ENCODE measurements around the gene MAP2K7.

MAP2K7 gene

DNA sequence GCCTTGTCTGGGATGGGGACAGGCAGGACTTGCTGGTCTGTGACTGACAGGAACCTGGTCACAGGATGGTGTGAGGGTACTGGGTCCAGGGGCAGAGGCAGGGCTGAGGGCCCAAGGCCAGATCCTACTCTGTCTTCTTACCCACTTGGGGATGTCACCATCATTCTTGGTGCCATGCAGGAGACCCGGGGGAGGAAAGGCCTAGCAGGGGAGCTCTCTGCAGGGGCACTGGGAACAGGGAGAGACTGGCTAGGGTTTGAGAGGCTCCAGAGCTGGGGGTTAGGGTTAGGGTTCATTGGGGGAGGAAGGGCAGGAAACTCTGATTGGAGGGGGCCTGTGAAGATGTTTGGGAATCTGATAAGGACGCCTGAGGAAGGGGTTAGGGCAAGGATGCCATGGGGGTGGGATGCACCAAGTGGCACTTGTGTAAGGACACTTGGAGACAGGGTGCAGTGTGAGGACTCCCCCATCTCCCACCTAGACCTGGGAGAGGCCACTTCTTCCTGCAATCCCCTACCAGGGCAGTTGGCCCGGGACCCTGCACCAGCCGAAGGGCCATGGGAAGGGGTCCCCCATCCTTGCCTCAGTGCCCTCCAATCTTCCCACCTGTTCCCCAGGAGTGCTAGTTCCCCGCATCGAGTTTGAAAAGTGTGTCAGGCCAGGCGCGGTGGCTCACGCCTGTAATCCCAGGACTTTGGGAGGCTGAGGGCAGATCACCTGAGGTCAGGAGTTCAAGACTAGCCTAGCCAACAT, 36.4 kb upstream of the MAP2K7 start:
- no peak for DNase-seq

DNA sequence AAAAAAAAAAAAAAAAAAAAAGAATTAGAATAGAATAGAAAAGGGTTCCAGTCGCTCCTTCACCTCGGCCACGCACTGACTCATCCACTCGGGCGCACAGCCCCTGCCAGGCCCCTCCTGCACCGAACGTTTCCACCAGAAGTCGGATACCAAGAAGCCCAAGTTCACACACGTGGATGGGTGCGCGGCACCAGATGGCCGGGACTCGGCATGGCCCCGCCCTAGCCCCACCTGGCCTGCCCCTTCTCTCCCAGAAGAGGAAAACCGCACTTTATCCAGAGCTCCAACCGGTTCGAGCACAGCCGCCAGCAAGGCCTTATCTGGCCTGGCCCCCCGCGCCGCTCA, 35.4 kb upstream of the MAP2K7 start:
- no peak for DNase-seq

DNA sequence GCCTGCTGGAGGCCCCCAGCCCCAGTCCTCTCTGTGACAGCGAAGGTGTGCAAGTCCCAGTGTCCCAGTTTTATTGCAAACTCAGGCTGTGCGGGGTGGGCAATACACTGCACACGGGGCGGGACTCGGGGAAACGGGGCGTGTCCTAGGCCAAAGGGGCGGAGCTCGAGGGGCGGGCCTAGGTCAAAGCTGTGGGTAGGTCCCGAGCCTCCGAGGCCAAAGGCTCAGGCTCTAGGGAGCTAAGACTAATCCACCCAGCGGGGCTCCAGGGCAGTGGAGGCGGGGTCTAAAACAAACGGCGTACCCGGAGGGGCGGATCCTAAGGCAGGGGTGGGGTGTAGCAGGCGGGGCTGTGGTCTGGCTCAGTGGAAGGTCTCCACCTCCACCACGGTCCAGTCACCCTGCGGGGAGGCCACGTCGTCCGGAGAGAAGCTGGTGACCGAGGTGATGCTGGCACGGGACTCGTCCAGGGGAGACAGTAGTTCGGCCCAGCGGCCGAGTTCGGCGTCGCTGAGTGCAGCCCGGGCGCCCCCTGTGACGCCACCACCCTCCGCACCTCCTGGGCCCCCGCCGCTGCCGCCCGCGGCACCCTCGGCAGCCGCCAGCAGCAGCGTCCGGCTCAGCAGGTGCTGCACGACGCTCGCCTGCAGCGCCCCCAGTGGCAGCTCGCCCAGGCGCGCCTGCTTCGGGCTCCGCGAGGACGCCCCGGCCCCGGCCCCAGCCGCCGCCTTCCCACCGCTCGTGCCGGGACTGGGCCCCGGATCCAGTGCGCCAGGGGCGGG, 34.8 kb upstream of the MAP2K7 start:
- no peak for DNase-seq

DNA sequence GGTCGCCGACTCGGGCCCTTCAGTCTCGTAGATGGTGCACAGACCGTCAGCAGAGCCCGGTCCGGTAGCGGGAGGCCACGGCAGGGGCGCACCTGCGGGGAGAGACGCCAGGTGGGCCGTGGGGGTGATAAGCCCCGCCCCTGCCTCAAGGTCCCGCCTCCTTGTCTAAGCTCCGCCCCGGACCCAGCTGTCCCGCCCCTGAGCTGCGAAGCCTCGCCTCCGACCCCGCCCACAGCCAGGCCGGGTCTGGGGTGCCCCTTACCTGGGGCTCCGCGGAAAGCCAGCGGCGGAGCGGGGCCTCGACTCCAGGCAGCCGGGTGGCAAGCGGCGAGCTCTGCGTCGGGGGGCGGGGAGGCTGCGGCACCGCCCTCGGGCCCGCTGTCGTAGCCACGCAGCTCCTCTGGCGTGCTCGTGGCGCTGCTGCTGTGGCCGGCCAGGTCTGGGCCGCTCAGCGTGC, 34.2 kb upstream of the MAP2K7 start:
- DNase-seq, result no peak

DNA sequence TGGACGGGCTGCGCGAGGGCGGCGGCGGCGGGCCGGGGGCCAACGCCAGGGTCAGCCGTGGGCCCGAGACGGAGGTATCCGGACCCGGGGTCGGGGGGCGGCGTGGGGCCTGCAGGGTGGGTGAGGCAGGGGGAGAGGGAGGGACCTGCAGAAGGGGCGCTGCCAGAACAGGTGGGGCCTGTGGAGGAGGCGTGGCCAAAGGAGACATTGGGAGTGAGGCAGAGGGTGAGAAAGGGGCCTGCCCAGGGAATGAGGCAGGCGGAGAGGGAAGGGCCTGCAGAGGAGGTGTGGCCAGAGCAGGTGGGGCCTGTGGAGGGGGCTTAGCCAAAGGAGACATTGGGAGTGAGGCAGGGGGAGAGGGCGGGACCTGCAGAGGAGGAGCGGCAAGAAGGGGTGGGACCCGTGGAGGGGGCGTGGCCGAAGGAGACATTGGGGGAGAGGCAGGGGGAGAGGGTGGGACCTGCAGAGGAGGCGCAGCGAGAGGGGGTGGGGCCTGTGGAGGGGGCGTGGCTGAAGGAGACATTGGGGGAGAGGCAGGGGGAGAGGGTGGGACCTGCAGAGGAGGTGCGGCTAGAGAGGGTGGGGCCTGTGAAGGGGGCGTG, 33.7 kb upstream of the MAP2K7 start:
- DNase-seq, result no peak

DNA sequence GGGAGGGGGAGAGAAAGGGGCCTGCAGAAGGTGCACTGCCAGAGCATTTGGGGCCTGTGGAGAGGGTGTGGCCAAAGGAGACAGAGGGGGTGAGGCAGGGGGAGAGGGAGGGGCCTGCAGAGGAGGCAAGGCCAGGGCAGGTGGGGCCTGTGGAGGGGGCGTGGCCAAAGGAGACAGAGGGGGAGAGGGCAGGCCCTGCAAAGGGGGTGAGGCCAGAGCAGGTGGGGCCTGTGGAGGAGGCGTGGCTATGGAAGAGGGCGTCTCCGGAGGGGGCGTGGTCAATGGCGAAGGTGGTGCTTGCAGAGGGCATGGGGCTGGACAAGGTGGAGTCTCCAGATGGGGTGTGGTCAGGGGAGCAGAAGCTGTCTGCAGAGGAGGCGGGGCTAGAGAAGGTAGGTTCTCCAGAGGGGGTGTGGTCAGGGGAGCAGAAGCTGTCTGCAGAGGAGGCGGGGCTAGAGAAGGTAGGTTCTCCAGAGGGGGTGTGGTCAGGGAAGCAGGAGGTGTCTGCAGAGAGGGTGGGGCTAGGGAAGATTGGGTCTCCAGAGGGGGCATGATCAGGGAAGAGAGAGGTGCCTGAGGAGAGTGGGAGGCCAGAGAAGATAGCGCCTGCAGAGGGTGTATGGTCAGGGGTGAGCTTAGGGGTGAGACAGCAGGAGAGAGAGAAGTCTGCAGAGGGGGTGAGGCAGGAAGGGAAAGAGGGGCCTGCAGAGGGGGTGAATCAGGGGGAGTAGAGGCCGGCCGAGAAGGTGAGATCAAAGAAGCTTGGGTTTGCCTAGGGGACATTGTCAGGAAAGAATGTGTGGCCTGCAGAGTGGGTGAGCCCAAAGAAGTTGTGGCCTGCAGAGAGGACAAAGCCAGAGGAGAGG, 32.9 kb upstream of the MAP2K7 start:
- no peak for DNase-seq

DNA sequence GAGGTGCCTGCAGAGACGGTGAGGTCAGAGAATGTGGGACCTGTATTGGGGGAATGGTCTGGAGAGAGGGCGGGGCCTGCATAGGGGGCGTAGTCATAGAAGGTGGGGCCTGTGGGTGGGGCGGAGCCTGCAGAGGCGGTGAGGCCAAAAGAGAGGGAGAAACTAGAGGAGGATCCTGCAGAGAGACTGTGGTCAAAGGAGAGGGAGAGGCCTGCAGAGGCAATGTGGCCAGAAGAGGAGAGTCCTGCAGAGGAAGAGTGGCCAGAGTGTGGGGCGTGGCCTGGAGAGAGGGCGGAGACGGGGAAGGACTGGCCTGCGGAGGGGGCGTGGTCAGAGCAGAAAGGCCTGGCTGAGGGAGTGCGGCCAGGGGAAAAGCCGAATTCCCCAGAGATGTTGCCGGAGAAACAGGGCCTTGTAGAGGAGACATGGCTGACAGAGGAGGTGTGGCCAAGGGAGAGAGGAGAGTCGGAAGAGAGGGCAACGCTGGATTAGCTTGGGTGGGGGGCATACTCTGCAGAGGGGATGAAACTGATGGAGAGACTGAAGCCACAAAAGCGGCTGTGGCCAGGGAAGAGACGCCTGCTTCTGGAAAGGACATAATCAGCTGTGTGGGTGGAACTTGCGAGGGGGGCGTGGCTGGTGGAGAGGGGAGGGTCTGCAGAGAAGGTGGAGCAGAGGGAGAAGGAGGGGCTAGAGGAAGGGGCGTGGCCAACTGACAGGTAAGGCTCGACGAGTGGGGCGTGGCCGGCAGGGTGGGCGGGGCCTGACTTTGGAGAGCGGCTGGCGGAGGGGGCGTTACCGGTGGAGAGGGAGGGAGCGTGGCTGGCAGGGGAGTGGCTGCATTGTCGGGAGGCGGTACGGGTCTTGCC, 32.0 kb upstream of the MAP2K7 start:
- peak; percentile 72 for DNase-seq

DNA sequence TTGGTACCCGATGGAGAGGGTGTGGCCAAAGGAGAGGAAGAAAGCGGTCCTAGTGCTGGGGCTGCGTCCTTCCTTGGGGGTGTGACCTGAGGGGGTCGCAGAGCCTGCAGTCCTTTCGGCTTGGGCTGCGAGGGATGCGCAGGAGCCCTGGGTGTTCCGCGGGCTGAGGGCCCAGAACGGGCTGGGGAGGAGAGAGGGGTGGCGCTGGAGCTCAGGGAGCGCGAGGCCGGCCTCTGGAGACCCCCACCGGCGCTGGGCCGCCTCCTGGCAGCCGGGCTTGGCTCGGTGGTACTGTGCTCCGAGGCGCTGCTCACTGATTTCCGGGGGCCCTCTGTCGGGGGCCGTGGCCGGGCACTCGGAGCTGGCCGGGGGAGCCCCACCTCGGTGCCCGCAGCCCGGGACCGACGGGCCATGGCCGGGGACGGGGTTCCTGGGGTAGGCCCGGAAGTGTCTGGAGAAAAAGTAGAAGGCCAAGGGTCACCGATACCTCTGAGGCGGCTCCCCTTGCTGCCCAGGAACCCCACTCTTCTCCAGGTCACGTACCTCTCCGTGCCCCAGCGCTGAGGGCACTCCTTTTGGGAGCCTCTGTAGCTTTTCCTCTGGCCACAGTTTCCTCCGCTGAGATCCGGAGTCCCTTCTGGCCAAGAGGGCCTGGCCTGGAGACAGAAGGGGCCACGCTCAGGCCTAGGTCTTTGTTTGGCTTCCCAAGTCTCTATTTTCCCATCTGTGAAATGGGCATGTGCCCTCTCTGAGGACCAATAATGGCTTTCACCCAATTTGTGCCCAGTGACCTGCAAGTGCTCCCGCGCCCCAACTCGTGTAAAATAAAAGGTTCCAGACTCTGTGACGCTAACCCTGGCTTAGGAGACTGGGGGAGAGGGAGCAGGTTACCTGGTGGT, 31.1 kb upstream of the MAP2K7 start:
- DNase-seq, result no peak

DNA sequence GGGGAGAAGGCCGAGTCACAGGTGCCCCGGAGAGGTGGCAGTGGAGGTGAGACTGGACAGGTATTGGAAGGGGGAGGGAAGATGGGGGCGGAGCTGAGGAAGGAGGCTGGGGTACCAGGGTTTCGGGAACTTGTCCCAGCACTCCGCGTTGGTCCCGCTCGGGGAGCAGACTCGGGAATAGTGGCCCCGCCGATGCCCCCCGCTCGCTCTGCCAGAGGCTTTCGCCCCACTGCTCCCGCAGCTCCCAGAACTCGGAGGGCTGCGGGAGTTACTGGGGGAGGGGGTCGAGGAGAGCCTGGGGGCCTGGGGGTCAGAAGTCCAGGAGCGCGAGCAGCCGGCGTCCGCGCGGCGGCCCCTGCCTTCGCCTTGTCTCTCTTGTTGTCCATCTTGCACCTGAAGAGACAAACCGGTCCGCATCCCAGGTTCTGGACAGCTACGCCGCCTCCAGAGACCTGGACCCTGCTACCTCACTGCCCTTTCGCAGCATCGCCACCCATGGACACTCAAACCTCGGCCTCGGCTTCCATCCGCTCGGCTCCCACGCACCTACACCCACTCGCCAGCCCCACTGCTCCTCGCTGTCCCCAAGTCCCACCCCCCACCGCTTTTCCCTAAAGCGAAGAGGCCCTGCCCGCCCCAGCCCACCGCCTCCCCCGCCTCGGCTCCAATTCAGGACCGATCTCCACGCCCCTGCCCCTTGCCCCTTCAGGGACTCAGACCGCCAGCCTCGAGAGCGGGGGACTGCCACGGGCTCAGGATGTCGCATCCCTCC, 30.2 kb upstream of the MAP2K7 start:
- no peak for DNase-seq

DNA sequence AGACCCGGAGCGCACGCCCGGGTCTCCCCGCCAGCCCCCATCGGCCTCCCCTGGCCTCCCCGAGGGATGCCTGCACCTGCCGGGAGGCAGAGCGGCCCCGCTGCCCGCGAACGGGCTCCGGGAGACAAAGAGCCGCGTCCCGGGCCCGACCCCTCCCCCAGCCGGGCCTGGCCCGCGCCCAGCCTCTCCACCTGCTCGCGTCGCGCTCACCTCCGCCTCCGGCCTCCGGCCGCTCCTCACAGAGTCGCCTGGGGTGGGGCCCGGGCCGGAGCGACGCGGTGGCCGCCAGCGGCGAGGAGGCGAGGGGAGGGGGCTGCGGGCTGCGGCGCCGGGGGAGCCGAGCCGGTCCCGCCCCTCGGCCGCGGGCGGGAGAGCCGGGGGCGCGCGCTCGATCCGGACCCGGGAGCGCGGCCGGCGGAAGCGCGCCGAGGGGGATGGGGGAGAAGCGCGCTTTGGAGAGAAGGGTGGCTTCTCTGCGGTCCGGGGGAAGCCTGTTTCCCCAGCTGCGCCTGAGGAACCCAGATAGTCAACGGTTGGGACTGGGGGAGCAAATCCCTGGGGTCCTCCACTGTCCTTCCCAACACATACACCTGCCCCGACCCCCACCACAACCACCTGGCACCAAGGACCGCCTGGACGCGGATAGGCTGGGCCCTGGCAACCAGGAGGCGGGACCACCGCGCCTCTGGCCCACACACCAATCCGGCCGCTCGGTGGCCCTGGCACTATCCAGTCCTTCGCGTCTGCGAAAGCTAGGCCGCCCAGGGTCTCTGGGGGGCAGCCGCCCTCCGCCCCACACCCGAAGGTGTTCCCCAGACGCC, 29.4 kb upstream of the MAP2K7 start, which contains the start of gene PRR36:
Gene PRR36, minus strand, starts transcription at position 315 of the 821 bp plus-strand sequence. CDS start 701 bp downstream, outside the sequence.
- peak; percentile 80 for DNase-seq

DNA sequence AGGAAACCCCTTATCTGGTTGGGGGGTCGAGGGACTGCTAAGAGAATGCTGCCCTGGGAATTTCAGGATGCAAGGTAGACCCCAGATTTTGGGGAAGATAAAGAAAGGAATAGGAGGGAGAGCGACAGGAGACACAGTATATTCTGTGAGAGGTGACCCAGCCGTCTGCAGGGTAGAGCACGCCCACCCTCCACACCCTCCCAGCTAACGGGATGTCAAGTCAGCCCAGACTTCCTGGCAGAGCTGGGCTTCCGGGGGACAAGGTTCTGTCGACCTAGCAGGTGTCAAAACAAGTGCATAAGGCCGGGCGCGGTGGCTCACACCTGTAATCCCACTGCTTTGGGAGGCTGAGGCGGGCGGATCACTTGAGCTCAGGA, 28.8 kb upstream of the MAP2K7 start:
- no peak for DNase-seq

DNA sequence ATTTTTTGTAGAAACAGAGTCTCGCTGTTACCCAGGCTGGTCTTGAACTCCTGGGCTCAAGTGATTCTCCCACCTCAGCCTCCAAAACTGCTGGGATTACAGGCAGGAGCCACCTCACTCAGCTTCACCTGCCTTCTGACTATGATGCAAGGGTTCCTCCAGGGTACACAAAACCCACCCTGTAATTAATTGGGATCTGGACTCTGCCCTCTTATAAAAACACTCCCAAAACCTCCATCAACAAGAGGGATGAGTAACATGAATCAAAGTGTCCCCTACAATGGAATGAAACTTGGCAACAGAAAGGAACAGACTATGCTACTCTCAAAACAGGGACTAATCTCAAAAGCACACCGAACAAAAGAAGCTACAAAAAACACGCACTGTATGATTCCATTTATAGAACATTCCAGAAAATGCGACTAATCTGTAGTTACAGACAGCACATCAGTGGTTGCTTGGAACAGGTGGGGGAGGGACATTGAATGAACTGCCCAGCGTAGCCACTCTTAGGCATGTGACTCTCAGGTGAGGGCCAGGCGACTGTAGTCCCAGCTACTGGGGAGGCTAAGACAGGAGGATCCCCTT, 26.3 kb upstream of the MAP2K7 start:
- DNase-seq, result no peak

DNA sequence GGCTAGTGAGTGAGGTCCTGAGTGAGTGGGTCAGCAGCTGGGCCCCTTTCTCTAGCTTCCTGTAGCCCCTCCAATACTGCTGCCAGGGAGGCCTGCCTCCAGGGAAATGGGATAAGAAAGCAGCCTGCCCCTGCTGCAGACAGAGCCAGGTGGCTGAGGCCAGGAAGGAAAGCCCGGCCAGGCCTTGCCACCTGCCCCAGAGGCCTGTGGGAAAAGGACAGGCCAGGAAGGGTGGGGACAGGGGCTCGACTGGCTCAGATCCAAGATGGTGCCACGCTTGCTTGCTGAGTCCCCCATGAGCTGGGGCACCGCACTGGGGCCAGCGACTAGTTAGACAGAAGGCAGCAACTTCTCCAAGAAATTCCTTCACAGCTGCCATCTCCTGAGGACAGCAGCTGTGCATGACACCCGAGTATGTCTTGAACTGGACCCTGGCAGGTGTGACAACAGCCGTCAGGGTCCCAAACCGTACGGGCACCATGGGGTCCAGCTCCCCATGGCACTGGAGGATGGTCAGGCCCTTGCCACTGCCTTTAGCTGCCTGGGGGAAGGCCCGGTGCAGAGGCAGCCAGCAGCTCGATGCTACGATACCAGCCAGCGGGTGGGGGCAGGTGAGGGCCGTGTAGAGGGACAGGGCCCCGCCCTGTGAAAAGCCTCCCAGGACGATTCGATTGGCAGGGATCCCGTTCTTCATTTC, 24.4 kb upstream of the MAP2K7 start:
- DNase-seq, result no peak

DNA sequence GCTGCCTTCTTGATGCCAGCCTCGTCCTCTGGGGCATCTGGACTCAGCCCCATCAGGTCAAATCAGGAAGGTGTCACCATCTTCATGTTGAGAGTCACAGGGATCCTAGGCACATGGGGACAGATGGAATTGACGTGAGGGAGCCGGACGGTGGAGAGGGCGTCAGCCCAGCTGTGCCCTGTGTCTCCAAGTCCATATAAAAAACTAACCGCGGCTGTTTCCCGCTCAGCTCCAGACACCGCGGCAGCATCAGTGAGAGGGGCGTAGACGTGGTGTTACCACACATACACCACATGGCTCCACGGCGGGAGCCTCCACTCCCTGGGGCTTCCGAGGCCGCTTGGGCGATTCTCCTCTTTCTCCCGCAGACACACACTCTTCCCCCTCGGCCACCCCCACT, 23.8 kb upstream of the MAP2K7 start:
- DNase-seq, result no peak

DNA sequence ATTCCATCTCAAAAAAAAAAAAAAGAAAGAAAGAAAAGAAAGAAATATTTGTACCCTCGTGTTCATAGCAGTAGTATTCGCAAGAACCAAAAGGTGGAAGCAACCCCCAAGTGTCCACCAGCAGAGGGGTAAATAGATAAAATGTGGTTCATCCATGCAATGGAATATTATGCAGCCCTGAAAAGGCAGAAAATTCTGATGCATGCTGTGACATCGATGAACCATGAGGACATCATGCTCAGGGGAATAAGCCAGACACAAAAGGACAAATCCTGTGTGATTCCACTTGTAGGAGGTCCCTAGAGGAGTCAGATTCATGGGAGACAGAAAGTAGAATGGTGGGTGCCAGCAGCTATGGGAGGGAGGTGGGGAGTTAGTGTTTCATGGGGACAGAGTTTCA, 21.8 kb upstream of the MAP2K7 start:
- no peak for DNase-seq

DNA sequence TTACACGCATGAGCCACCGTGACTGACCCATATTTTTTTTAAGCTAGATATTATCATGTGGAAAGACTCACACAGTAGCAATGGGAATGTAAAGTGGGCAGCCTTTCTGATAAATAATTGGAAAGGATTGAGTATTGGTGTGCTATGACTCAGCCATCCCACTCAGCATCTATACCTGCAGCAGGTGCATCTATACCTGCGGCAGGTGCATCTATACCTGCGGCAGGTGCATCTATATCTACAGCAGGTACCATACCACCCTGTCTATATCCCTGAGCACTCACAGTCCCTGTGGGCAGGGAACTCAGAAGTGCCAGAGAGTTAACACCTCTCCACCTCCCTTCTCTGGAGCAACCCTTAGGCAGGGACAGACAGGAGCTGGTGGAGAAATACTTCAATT, 20.6 kb upstream of the MAP2K7 start:
- no peak for DNase-seq

DNA sequence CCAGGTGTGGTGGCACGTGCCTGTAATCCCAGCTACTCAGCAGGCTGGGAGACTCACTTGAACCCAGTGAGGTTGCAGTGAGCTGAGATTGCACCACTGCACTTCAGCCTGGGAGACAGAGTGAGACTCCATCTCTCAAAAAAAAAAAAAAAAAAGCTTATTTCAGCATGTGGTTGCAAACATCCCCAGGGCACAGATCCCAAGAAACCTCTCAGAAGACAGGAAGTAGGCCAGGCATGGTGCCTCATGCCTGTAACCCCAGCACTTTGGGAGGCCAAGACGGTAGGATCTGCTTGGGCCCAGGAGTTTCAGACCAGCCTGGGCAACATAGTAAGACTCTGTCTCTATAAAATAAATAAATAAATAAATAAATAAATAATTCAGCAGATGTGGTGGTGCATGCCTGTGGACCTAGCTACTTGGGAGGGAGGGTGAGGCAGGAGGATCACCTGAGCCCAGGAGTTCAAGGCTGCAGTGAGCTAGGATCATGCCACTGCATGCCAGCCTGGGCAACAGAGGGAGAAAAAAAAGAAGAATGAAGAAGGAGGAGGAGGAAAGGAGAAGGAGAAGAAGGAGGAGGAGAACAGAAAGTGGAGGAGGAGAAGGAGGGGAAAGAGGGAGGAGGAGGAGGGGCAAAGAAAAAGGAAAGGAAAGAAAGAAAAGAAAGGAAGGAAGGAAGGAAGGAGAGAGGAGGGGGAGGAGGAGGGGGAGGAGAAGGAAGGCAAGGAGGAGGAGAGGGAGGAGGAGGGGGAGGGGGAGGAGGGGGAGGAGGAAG, 19.7 kb upstream of the MAP2K7 start:
- no peak for DNase-seq
